Right lobe of liver (tissue), 6 donors: ENCODE results near the gene PI16. TPM values are rescaled to one million over a fixed set of nuclear protein-coding genes. Genes with fewer than 3 reads are reported as not detected.
A peak's percentile ranks its signal among the peaks of the same experiment; 100 is the strongest.
"Not testable (repeated sequence)": the region's sequence is repeated elsewhere in the genome, so short reads cannot be mapped to it uniquely, and the experiment has no call there.

ENCODE experiments used
- ATAC-seq, 4 donors: fragments of 200-7000 bp; cut with Tn5 transposase; one replicate each; pipeline ENCODE4 v1.9.1; 2020; ENCODE audit warnings: mild to moderate bottlenecking in 4 of 4, moderate library complexity in 4 of 4
- DNase-seq, 3 donors: peaks; one replicate each; pipeline ENCODE4 v3.0.0-alpha.2; 2020
- H3K27ac ChIP-seq, 3 donors: fragments of 200-600 bp; one replicate each; pipeline ENCODE4 v1.8.0; 2022
- H3K27me3 ChIP-seq, 2 donors: fragments of 200-600 bp; one replicate each; pipeline ENCODE4 v1.8.0; 2022
- H3K36me3 ChIP-seq, 4 donors: fragments of 200-600 bp; sonication (generic) in 1 of 4; one replicate each; pipeline versions ENCODE4 v1.5.1 to v1.8.0; 2017 to 2022; ENCODE audit warnings: control low read depth in 1 of 4
- H3K4me1 ChIP-seq, 4 donors: fragments of 200-600 bp; sonication (generic) in 1 of 4; one replicate each; pipeline versions ENCODE4 v1.5.1 to v1.8.0; 2017 to 2022; ENCODE audit warnings: control low read depth in 1 of 4
- H3K4me3 ChIP-seq, 3 donors: fragments of 200-600 bp; one replicate each; pipeline ENCODE4 v1.8.0; 2022
- H3K9me3 ChIP-seq, 4 donors: fragments of 200-600 bp; sonication (generic) in 1 of 4; one replicate each; pipeline versions ENCODE4 v1.5.1 to v1.8.0; 2017 to 2022; ENCODE audit warnings: control low read depth in 1 of 4
- CTCF ChIP-seq, 4 donors: fragments of 200-600 bp in 3 of 4; fragments of 450-650 bp in 1 of 4; IDR thresholded peaks; one replicate each; pipeline versions ENCODE4 v1.5.1 to v1.8.0; 2016 to 2022; ENCODE audit warnings: antibody characterized with exemption in 4 of 4, mild to moderate bottlenecking in 2 of 4
- POLR2A ChIP-seq: fragments of 450-650 bp; IDR thresholded peaks from one replicate; pipeline ENCODE4 v1.6.1; 2017; ENCODE audit warnings: antibody characterized with exemption, mild to moderate bottlenecking
- WGBS: methylation state at CpG from one replicate; pipeline ENCODE4 v1.1.6; 2018; ENCODE audit warnings: low coverage, low lambda C conversion rate; ENCODE audit not compliant: insufficient coverage; ENCODE audit errors: missing lambda C conversion rate; 5-methylcytosine and 5-hydroxymethylcytosine counted together
- intact Hi-C, 2 donors: fragments of 100-400 bp; cut with DNase I; formaldehyde crosslinking; loops; one replicate each; pipeline versions ENCODE4 v1.11.2 to v1.14.1; 2022
- total RNA-seq, 6 experiments: library from RNA; depleted of rRNA in 2 of 6; stranded (reverse); fragments of >200 nt in 2 of 6; fragmentation: NEBNext Ultra II Directional in 3 of 6; extraction: Animal tissue kit (Norgen Biotek cat#: 25700) in 3 of 6; gene quantifications; one replicate each; pipeline versions ENCODE4 v1.1.0 to v1.2.4, GENCODE V29; 2016 to 2023
- donor health status: DM: no; HTN: yes; CAD: no.
- donor health status: DM: no; HTN: no; CAD: no.
- donor health status: DM: no; HTN: no; CAD: no.
- donor health status: DM: no; HTN: yes; CAD: no.
- donor health status: DM: no; HTN: yes; CAD: no.

The PI16 gene
- total RNA-seq, 6 experiments from 2014 or later = 0.11 to 0.42 TPM; not detected in 4

- intact Hi-C loops = no loop called here
- 84% methylated on average over 7 of the region's 7 CpGs for WGBS
- ATAC-seq = no peak
- no peak for DNase-seq
- no peaks in the 10 kb centered on the region for H3K4me1 ChIP-seq
- H3K4me3 ChIP-seq = no peak overlapping the region
- no peaks in the 10 kb centered on the region for H3K9me3 ChIP-seq
- no peaks in the 10 kb centered on the region for H3K36me3 ChIP-seq
- no peak overlapping the region for H3K27ac ChIP-seq
- H3K27me3 ChIP-seq = no peaks in the 10 kb centered on the region
- TF ChIP-seq CTCF (IDR thresholded peaks at IDR 0.05) (no peak), POLR2A (no peak)
Observed at GRCh38 chr6:36934901-36935300, 19.6 kb upstream of the PI16 start.

GRCh38 chr6:36936824-36937223 lies 17.7 kb upstream of the PI16 start:
- ATAC-seq (no peak), DNase-seq (peak in 1 of 3 donors; percentile 22)
- Histone ChIP-seq H3K4me1 (no peaks in the 10 kb centered on the region), H3K27ac (no peak overlapping the region), H3K27me3 (no peaks in the 10 kb centered on the region), H3K9me3 (no peaks in the 10 kb centered on the region), H3K4me3 (no peak overlapping the region), H3K36me3 (no peaks in the 10 kb centered on the region)
- intact Hi-C loops = no loop called here
- TF ChIP-seq CTCF (IDR thresholded peaks at IDR 0.05) (no peak), POLR2A (no peak)
- WGBS = 71% methylated on average over 1 of the region's 5 CpGs

- peak in 1 of 3 donors; percentile 28 for DNase-seq
- intact Hi-C loops = no loop called here
- H3K4me1 ChIP-seq = no peaks in the 10 kb centered on the region
- no peak for ATAC-seq
- H3K36me3 ChIP-seq = no peaks in the 10 kb centered on the region
- TF ChIP-seq CTCF (IDR thresholded peaks at IDR 0.05) (no peak), POLR2A (no peak)
- H3K27me3 ChIP-seq = no peaks in the 10 kb centered on the region
- 85% methylated on average over 5 of the region's 6 CpGs for WGBS
- H3K4me3 ChIP-seq = no peak overlapping the region
- no peak overlapping the region for H3K27ac ChIP-seq
- no peaks in the 10 kb centered on the region for H3K9me3 ChIP-seq
Observed at GRCh38 chr6:36937896-36938295, 16.6 kb upstream of the PI16 start.

- WGBS = 100% methylated on average over 1 of the region's 4 CpGs
- H3K36me3 ChIP-seq = no peaks in the 10 kb centered on the region
- H3K27ac ChIP-seq = no peak overlapping the region
- H3K4me1 ChIP-seq = no peaks in the 10 kb centered on the region
- H3K4me3 ChIP-seq = no peak overlapping the region
- no peak for ATAC-seq
- H3K27me3 ChIP-seq = no peaks in the 10 kb centered on the region
- peak in 1 of 3 donors; percentile 21 for DNase-seq
- H3K9me3 ChIP-seq = no peaks in the 10 kb centered on the region
- intact Hi-C loops = no loop called here
- TF ChIP-seq POLR2A (no peak), CTCF (IDR thresholded peaks at IDR 0.05) (no peak)
Observed at GRCh38 chr6:36938536-36938935, 16.0 kb upstream of the PI16 start.

- H3K36me3 ChIP-seq, H3K27me3 ChIP-seq, H3K27ac ChIP-seq, DNase-seq, H3K9me3 ChIP-seq, intact Hi-C loops, H3K4me1 ChIP-seq, H3K4me3 ChIP-seq: not testable (repeated sequence)
- ATAC-seq = peak in 1 of 4 donors; percentile 20
- 65% methylated on average over 2 of the region's 5 CpGs for WGBS
Observed at GRCh38 chr6:36939005-36939404, 15.5 kb upstream of the PI16 start.
